Measurements from ENCODE around the gene KLRC2. TPM values are rescaled to one million over a fixed set of nuclear protein-coding genes. Genes with fewer than 3 reads are reported as not detected.
A peak's percentile ranks its signal among the peaks of the same experiment; 100 is the strongest.
"Not testable (repeated sequence)": the region's sequence is repeated elsewhere in the genome, so short reads cannot be mapped to it uniquely, and the experiment has no call there.

Gene KLRC2
- 100 to 1,000 TPM in 1 of 3 donors, 10 to 100 TPM in 2; 34.5 to 112 (median 38.2) TPM for polyA plus RNA-seq

DNA sequence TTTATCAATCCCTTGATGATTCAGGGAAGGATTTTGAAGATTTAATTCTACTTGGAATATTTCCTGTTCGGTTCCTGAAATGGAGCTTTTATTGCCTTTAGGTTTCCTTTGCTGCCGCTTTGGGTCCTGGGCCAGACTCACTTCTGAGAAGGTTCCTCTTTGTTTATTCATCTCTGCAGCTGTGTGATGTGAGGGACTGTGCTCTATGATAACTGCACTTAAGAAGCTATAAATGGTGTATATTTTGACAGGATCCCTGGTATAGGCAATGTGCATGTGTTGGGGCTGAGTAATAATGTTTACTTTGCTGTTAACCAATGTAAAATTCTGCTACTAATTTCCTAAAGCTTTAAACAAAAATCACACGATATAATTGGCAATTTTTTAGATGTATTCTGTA is at the start of gene KLRC2:
Gene KLRC2, minus strand, starts transcription at position 195 of the 400 bp plus-strand sequence. Its CDS starts 24 bp downstream, at position 171.
- DNase-seq = peak in 2 of 3 donors; percentile 34 to 35
- H3K27me3 Mint-ChIP-seq (ENCODE audit: low read depth in 3 of 3); H3K36me3 Mint-ChIP-seq; H3K9me3 Mint-ChIP-seq: not testable (repeated sequence)
- peak within 1 kb of the TSS; percentile 30 to 86 (median 73) for H3K27ac Mint-ChIP-seq
- peak within 1 kb of the TSS; percentile 60 to 92 (median 84) for H3K4me3 Mint-ChIP-seq
- H3K4me1 Mint-ChIP-seq = peaks cover 0 to 25% of the 10 kb centered on the region in 2 donors

DNA sequence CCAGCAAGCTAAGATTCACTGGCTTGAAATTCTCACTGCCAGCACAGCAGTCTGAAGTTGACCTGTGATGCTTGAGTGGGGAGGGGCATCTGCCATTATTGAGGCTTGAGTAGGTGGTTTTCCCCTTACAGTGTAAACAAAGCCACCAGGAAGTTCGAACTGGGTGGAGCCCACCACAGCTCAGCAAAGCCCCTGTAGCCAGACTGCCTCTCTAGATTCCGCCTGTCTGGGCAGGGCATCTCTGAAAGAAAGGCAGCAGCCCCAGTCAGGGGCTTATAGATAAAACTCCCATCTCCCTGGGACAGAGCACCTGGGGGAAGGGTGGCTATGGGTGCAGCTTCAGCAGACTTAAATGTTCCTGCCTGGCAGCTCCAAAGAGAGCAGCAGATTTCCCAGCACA is 46.1 kb upstream of the KLRC2 start:
- peak; percentile 69 to 79 (median 77) for DNase-seq
- peaks cover 5 to 37% (median 18%) of the 10 kb centered on the region in 6 donors for H3K9me3 Mint-ChIP-seq
- peak overlapping the region; percentile 77 to 94 (median 84) for H3K27ac Mint-ChIP-seq
- H3K36me3 Mint-ChIP-seq = peaks cover 23 to 40% (median 30%) of the 10 kb centered on the region in 3 donors
- H3K4me1 Mint-ChIP-seq = peaks cover 34 to 59% of the 10 kb centered on the region in 2 donors
- not testable (repeated sequence) for H3K27me3 Mint-ChIP-seq (ENCODE audit: low read depth in 3 of 3)
- H3K4me3 Mint-ChIP-seq = peak overlapping the region; percentile 72 to 85 (median 81)

DNA sequence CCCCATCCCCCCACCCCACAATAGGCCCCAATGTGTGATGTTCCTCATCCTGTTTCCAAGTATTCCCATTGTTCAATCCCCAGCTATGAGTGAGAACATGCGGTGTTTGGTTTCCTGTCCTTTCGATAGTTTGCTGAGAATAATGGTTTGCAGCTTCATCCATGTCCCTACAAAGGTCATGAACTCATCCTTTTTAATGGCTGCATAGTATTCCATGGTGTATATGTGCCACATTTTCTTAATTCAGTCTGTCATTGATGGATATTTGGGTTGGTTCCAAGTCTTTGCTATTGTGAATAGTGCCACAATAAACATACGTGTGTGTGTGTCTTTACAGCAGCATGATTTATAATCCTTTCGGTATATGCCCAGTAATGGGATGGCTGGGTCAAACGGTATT is 37.0 kb upstream of the KLRC2 start:
- Mint-ChIP-seq H3K9me3 (peaks cover 6 to 38% (median 16%) of the 10 kb centered on the region in 6 donors), H3K36me3 (peaks cover 10 to 48% (median 19%) of the 10 kb centered on the region in 3 donors)
- H3K27me3 Mint-ChIP-seq (ENCODE audit: low read depth in 3 of 3); DNase-seq; H3K27ac Mint-ChIP-seq; H3K4me3 Mint-ChIP-seq; H3K4me1 Mint-ChIP-seq: not testable (repeated sequence)

DNA sequence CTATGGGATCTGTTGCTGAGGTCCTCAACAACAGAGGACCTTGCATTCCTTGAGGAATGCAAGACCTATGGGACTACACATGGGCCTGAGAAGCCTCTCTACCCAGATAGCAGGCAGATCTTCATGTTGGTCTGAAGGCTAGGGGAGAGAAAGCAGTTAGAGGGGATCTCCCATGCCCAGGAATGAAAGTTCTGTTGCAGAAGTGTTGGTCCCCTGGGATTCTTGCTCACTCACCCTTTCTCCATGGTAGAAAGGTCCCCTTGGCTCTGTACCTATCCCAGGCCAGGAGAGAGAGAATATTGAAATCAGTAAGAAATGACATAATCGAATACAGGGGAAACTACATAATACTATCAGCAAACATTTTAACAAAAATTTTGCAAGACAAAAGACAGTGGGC is 33.9 kb upstream of the KLRC2 start:
- peaks cover 0 to 31% (median 6%) of the 10 kb centered on the region in 3 donors for H3K36me3 Mint-ChIP-seq
- peak overlapping the region in 1 of 6 donors; percentile 26 for H3K27ac Mint-ChIP-seq
- peaks cover 2 to 18% (median 9%) of the 10 kb centered on the region in 6 donors for H3K9me3 Mint-ChIP-seq
- peaks cover 1 to 5% (median 2%) of the 10 kb centered on the region in 3 donors for H3K27me3 Mint-ChIP-seq (ENCODE audit: low read depth in 3 of 3)
- DNase-seq = no peak
- no peak overlapping the region for H3K4me3 Mint-ChIP-seq
- H3K4me1 Mint-ChIP-seq = peaks cover 2 to 7% of the 10 kb centered on the region in 2 donors

DNA sequence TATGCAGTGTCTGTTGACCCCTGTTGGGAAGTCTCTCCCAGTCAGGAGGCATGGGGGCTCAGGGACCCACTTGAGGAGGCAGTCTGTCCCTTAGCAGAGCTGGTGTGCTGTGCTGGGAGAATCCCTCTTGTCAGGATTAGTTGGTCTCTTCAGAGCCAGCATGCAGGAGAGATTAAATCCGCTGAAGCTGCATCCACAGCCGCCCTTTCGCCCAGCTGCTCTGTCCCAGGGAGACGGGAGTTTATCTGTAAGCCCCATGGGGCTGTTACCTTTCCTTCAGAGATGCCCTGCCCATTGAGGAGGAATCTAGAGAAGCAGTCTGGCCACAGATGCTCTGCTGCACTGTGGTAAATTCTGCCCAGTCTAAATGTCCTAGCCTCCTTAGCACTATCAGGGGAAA is 30.5 kb upstream of the KLRC2 start:
- no peak for DNase-seq
- Mint-ChIP-seq H3K36me3 (peaks cover 6 to 40% (median 7%) of the 10 kb centered on the region in 3 donors), H3K4me1 (peaks cover 2 to 7% of the 10 kb centered on the region in 2 donors), H3K4me3 (no peak overlapping the region), H3K9me3 (peaks cover 6 to 17% (median 13%) of the 10 kb centered on the region in 6 donors), H3K27me3 (ENCODE audit: low read depth in 3 of 3) (peaks cover 0 to 7% (median 2%) of the 10 kb centered on the region in 3 donors), H3K27ac (no peak overlapping the region)

DNA sequence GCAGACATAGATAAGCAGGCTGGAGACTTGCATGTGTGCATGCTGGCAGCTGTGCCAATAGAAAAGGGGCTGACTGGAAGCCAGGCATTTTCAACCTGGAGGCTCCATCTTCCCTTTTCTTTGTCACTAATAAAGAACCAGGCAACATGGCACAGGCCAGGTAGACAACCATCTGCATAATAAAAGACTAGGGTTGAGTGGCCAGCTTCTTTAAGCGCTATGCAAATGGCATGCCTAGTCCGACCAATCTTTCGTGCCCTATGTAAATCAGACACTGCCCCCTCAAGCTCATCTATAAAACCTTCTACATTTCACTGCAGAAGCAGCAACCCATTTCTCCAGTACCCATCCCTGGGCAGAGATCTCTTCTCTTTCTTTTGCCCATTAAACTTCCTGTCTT is 21.9 kb upstream of the KLRC2 start:
- Mint-ChIP-seq H3K27me3 (ENCODE audit: low read depth in 3 of 3) (peaks cover 0 to 4% (median 0%) of the 10 kb centered on the region in 3 donors), H3K36me3 (peaks cover 26 to 45% (median 41%) of the 10 kb centered on the region in 3 donors), H3K4me3 (peak overlapping the region in 1 of 5 donors; percentile 12), H3K4me1 (peaks cover 28 to 55% of the 10 kb centered on the region in 2 donors), H3K9me3 (peaks cover 30 to 51% (median 35%) of the 10 kb centered on the region in 6 donors), H3K27ac (peak overlapping the region in 1 of 6 donors; percentile 17)
- no peak for DNase-seq

DNA sequence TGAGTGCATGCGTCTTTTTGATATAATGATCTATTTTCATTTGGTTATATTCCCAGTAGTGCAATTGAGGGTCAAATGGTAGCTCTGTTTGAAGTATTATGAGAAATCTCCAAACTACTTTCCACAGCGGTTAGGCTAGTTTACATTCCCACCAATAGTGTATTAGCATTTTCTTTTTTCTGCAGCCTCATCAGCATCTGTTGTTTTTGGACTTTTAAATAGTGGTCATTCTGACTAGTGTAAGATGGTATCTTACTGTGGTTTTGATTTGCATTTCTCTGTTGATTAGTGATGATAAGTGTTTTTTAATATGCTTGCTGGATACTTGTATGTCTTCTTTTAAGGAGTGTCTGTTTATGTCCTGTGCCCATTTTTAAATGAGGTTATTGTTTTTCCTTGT is 21.0 kb upstream of the KLRC2 start:
- Mint-ChIP-seq H3K36me3 (peaks cover 26 to 36% (median 36%) of the 10 kb centered on the region in 3 donors), H3K9me3 (peaks cover 24 to 42% (median 29%) of the 10 kb centered on the region in 6 donors), H3K4me1 (peaks cover 28 to 55% of the 10 kb centered on the region in 2 donors), H3K4me3 (no peak overlapping the region), H3K27me3 (ENCODE audit: low read depth in 3 of 3) (peaks cover 0 to 4% (median 0%) of the 10 kb centered on the region in 3 donors), H3K27ac (no peak overlapping the region)
- DNase-seq = no peak

DNA sequence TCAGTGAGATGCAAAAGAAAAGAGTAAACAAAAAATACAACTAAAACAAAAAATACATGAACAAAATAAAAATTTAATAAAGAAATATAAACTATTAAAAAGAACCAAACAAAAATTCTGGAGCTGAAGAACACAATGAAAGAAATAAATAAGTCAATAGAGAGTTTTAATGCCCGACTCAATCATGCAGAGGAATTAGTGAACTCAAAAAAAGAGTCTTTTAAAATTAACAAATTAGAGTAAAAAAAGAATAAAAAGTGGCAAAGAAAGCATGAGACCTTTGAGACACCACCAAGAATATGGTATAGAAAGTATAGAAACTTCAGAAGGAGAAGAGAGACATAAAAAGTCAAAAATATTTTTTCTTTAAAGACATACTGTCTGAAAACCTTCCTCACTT is 20.0 kb upstream of the KLRC2 start:
- no peak overlapping the region for H3K4me3 Mint-ChIP-seq
- peaks cover 28 to 58% of the 10 kb centered on the region in 2 donors for H3K4me1 Mint-ChIP-seq

DNA sequence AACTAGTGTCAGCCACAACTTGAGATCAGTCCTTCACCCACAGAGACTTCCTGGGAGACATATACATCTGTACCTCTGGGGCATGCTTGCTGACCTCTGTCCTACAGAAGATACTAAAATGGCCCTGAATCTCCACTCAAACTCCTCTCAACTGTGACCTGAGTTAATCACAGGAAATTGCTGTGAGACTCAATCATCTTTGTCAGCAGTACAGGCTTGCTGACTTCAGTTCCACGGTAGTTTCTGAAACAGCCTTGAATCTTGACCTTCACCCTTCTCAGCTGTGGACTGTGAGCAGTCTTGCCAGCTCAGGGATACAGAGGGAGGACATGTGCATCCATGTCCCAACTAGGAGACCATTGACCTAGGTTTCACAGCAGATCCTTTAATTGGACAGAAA is 18.7 kb upstream of the KLRC2 start:
- Mint-ChIP-seq H3K36me3 (peaks cover 35 to 43% (median 41%) of the 10 kb centered on the region in 3 donors), H3K9me3 (peaks cover 20 to 35% (median 27%) of the 10 kb centered on the region in 6 donors), H3K27me3 (ENCODE audit: low read depth in 3 of 3) (peaks cover 0 to 5% (median 2%) of the 10 kb centered on the region in 3 donors), H3K27ac (peak overlapping the region; percentile 77 to 93 (median 88)), H3K4me3 (peak overlapping the region in 4 of 5 donors; percentile 41 to 70 (median 56)), H3K4me1 (peaks cover 31 to 67% of the 10 kb centered on the region in 2 donors)
- peak in 2 of 3 donors; percentile 13 to 27 for DNase-seq

More for the DNA sequence above, 20.0 kb upstream of the KLRC2 start:
- peaks cover 0 to 7% (median under 1%) of the 10 kb centered on the region in 3 donors for H3K27me3 Mint-ChIP-seq (ENCODE audit: low read depth in 3 of 3)
- peaks cover 23 to 39% (median 28%) of the 10 kb centered on the region in 6 donors for H3K9me3 Mint-ChIP-seq
- DNase-seq = no peak
- H3K27ac Mint-ChIP-seq = peak overlapping the region in 4 of 6 donors; percentile 34 to 93 (median 70)
- H3K36me3 Mint-ChIP-seq = peaks cover 34 to 35% (median 34%) of the 10 kb centered on the region in 3 donors

DNA sequence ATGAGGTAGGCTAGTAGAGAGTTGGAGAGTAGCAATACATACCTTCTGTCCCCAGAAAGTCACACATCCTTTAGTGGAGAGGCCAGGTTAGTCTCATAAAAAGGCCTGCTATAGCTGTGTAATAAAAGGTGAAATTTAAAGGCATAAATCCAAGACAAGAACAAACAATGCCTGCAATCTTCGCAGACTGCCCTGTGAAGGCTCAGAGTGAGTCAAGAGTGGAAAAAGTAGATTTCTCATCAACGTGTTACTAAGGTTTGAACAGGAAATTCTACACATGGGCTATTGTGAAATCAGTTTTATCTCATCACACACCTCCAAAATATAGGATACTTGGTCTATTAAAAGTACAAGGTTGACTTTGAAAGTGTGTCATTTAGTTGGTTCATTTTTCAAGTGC is 17.3 kb upstream of the KLRC2 start, which contains the start of gene KLRC1:
Gene KLRC1, minus strand, starts transcription at position 222 of the 400 bp plus-strand sequence. CDS start 2,221 bp downstream, outside the sequence.
- DNase-seq = peak; percentile 22 to 53 (median 43)
- peaks cover 20 to 27% (median 26%) of the 10 kb centered on the region in 6 donors for H3K9me3 Mint-ChIP-seq
- peaks cover 0 to 5% (median 2%) of the 10 kb centered on the region in 3 donors for H3K27me3 Mint-ChIP-seq (ENCODE audit: low read depth in 3 of 3)
- H3K4me1 Mint-ChIP-seq = peaks cover 34 to 69% of the 10 kb centered on the region in 2 donors
- peak within 1 kb of the TSS; percentile 86 to 97 (median 88) for H3K27ac Mint-ChIP-seq
- H3K36me3 Mint-ChIP-seq = peaks cover 34 to 54% (median 47%) of the 10 kb centered on the region in 3 donors
- peak within 1 kb of the TSS; percentile 85 to 98 (median 92) for H3K4me3 Mint-ChIP-seq

DNA sequence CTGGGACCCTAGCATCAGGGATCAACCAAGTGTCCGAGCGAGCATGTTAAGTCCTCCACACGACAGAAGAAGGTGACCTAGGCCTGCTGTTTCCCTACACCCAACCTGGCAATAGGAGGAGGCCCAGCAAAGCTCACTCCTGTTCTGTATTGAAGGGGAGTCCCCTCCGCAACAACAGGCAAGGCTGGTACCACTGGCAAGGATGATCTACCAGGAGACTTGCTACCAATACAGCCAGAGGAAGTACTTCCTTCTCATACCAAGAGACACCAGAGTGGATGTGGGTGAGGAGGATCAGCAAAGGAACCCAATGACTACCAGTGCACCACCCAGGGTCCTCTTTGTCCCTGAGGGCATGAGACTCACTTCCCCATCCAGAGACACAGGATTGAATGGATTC is 12.4 kb upstream of the KLRC2 start:
- H3K4me3 Mint-ChIP-seq = peak overlapping the region; percentile 68 to 98 (median 82)
- H3K36me3 Mint-ChIP-seq = peaks cover 11 to 48% (median 24%) of the 10 kb centered on the region in 3 donors
- H3K27me3 Mint-ChIP-seq (ENCODE audit: low read depth in 3 of 3) = peaks cover 0 to 3% (median 3%) of the 10 kb centered on the region in 3 donors
- DNase-seq = no peak
- peak overlapping the region; percentile 65 to 94 (median 79) for H3K27ac Mint-ChIP-seq
- H3K9me3 Mint-ChIP-seq = no peaks in the 10 kb centered on the region
- peaks cover 26 to 61% of the 10 kb centered on the region in 2 donors for H3K4me1 Mint-ChIP-seq

DNA sequence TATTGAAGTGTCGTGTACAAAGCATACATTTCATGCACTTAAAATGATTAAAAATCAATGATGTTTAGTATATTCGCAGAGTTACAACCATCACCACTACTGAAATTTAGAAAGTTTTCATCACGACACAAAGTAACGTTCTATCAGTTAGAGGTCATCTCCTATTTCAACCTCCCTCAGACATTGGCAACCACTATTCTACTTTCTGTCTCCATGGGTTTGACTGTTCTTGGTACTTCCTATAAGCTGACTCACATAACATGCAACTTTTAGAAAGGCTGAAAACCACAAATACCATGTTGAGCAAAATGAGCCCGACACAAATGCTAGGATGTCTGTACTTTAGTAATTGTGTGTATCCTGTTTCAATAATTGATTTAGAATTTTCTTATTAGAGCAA is 10.2 kb upstream of the KLRC2 start:
- Mint-ChIP-seq H3K36me3 (peaks cover 11 to 39% (median 24%) of the 10 kb centered on the region in 3 donors), H3K4me3 (peak overlapping the region; percentile 36 to 64 (median 62)), H3K27ac (peak overlapping the region; percentile 51 to 91 (median 68)), H3K4me1 (peaks cover 23 to 57% of the 10 kb centered on the region in 2 donors)
- DNase-seq = peak in 2 of 3 donors; percentile 32 to 42
- H3K27me3 Mint-ChIP-seq (ENCODE audit: low read depth in 3 of 3); H3K9me3 Mint-ChIP-seq: not testable (repeated sequence)

DNA sequence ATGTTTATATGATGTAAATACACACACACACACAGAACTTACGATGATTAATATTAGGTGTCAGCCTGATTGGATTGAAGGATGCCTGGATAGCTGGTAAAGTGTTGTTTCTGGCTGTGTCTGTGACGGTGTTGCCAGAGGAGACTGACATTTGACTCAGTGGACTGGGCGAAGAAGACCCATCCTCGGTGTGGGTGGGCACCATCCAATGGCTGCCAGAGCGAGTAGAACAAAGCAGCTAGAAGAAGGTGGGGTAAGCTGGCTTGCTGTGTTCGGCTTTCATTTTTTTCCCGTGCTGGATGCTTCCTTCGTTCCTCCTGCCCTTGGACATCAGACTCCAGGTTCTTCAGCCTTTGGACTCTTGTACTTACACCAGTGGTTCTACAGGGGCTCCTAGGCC is 5.3 kb upstream of the KLRC2 start:
- not testable (repeated sequence) for H3K36me3 Mint-ChIP-seq; H3K27me3 Mint-ChIP-seq (ENCODE audit: low read depth in 3 of 3); DNase-seq; H3K4me3 Mint-ChIP-seq; H3K9me3 Mint-ChIP-seq; H3K27ac Mint-ChIP-seq
- H3K4me1 Mint-ChIP-seq = peaks cover 6 to 23% of the 10 kb centered on the region in 2 donors

DNA sequence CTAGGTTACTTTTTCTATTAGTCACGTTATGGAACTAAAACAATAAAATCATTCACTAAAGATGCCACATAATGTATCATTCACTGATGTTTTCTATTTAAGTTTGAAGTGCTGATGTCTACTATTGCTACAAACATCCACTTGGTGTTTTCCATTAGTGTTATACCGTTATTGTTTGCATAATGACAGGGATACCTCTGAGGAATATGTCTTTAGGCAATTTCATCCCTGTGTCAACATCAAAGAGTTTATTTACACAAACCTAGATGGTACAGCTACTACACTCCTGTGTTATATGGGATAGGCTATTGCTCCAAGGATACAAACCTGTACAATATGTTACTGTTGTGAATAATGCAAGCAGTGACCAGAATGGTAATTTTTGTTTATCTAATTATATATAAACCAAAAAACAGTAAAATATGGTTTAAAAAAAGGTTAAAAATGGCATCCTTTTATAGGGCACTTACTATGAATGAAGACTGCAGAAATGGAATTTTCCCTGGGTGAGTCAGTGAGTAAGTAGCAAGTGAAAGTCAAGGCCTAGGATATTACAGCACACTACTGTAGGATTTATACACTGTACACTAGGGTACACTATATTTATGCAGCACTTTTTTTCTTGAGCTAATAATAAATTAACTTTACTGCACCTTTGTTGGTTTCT is 3.9 kb upstream of the KLRC2 start:
- not testable (repeated sequence) for DNase-seq; H3K27me3 Mint-ChIP-seq (ENCODE audit: low read depth in 3 of 3); H3K36me3 Mint-ChIP-seq; H3K27ac Mint-ChIP-seq; H3K9me3 Mint-ChIP-seq; H3K4me3 Mint-ChIP-seq
- peaks cover 0 to 21% of the 10 kb centered on the region in 2 donors for H3K4me1 Mint-ChIP-seq
